Adrenal gland (tissue), 5 donors: ENCODE measurements around the gene CNOT8.

Experiments
- POLR2A ChIP-seq, 2 donors: fragments of 450-650 bp; IDR thresholded peaks; one replicate each; pipeline ENCODE4 v1.6.1; 2017; ENCODE audit warnings: antibody characterized with exemption in 2 of 2, mild to moderate bottlenecking in 2 of 2, moderate library complexity in 1 of 2
- TF ChIP-seq, protein P1 (sequence below), 6 experiments: fragments of 450-650 bp in 4 of 6; fragments of 200-600 bp in 2 of 6; sonication (generic) in 1 of 6; IDR thresholded peaks; 1 replicate in 5 of 6; 2 replicates in 1 of 6; pipeline versions ENCODE4 v1.5.1 to v1.8.0; 2016 to 2021; ENCODE audit warnings: antibody characterized with exemption in 6 of 6, mild to moderate bottlenecking in 2 of 6, moderate library complexity in 1 of 6
- donor health status: DM: no; HTN: no; CAD: no.

DNA sequence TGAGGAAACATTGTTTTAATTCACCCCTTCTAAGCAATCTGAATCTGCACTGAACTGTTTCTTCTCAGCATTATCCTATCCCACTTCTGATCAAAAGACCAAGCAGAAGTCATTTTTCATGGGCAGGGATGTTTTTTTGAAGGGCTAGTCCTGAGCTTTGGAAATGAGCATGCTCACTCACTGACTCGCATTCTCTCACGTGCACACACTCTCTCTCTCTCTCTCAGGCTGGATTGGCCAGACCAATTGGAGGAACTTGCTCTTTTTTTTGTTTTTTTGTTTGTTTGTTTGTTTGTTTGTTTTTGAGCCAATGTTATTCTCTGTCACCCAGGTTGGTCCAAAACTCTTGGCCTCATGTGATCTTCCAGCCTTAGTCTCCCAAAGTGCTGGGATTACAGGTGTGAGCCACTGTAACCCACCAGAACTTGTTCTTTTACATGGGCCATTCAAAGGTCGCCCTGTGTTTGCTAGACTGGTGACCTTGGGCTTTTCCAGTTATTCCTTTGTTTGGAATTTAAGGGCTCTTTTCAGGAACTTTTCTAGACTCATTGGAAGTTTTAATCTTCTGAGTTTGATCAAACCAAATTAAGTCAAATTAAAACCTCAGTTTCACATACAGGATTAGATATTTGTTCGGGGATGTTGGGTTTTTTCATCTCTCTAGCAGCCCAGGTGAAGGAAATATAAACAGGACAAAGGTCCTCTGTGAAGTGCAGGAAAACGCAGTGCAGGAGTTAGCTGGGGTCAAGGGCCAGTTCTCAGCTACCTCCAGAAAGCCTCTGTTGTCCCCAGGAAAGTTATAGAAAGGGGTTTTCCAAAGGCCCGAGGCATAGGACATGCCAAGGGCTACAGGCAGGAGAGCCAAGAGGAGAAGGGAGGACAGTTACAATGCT, 21.2 kb upstream of the CNOT8 start:
- TF ChIP-seq, protein P1, sequence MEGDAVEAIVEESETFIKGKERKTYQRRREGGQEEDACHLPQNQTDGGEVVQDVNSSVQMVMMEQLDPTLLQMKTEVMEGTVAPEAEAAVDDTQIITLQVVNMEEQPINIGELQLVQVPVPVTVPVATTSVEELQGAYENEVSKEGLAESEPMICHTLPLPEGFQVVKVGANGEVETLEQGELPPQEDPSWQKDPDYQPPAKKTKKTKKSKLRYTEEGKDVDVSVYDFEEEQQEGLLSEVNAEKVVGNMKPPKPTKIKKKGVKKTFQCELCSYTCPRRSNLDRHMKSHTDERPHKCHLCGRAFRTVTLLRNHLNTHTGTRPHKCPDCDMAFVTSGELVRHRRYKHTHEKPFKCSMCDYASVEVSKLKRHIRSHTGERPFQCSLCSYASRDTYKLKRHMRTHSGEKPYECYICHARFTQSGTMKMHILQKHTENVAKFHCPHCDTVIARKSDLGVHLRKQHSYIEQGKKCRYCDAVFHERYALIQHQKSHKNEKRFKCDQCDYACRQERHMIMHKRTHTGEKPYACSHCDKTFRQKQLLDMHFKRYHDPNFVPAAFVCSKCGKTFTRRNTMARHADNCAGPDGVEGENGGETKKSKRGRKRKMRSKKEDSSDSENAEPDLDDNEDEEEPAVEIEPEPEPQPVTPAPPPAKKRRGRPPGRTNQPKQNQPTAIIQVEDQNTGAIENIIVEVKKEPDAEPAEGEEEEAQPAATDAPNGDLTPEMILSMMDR (IDR thresholded peaks at IDR 0.05): no peak
- no peak for TF ChIP-seq POLR2A (IDR thresholded peaks at IDR 0.05)
